WI38 (cell line): ENCODE data around the gene AP1M1.

Experiments used
- H3K4me3 ChIP-seq: 2 replicates; pipeline ENCODE4 v1.5.1; 2011; ENCODE audit warnings: low read depth, mild to moderate bottlenecking, control low read depth, low read length
- TF ChIP-seq, protein P1 (sequence below): IDR thresholded peaks from 2 replicates; pipeline ENCODE4 v1.5.1; 2012; ENCODE audit warnings: low read depth, mild to moderate bottlenecking, control low read depth, low read length

The AP1M1 gene

GRCh38 chr19:16185123-16185767 lies 12.5 kb upstream of the AP1M1 start, which contains the start of gene FAM32A:
FAM32A (plus strand) TSS chr19:16185410; CDS start chr19:16185443, 33 bp downstream.
- H3K4me3 ChIP-seq: peak within 1 kb of the TSS; percentile 96
- TF ChIP-seq, protein P1, sequence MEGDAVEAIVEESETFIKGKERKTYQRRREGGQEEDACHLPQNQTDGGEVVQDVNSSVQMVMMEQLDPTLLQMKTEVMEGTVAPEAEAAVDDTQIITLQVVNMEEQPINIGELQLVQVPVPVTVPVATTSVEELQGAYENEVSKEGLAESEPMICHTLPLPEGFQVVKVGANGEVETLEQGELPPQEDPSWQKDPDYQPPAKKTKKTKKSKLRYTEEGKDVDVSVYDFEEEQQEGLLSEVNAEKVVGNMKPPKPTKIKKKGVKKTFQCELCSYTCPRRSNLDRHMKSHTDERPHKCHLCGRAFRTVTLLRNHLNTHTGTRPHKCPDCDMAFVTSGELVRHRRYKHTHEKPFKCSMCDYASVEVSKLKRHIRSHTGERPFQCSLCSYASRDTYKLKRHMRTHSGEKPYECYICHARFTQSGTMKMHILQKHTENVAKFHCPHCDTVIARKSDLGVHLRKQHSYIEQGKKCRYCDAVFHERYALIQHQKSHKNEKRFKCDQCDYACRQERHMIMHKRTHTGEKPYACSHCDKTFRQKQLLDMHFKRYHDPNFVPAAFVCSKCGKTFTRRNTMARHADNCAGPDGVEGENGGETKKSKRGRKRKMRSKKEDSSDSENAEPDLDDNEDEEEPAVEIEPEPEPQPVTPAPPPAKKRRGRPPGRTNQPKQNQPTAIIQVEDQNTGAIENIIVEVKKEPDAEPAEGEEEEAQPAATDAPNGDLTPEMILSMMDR: no peak

DNA sequence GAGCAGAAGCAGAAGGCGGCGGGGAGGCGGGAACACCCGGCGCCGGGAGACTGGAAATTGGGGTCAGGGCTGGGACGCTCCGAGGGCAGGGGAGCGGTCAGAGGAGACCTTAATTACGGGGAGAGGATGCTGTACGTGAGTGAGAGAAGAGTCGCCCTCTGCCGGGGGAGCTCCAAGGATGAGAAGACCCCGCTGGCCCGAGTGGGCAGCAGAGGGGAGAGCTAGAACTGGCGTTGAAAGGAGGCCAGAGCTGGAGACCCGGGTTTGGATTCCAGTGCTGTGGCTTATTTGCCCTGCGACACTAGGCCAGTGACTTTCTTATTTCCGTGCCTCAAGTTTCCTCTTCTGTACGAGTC lies 12.0 kb upstream of the AP1M1 start:
- TF ChIP-seq, protein P1: peak; percentile 33

GRCh38 chr19:16188521-16188920 lies 9.2 kb upstream of the AP1M1 start:
- TF ChIP-seq, protein P1: no peak
- no peak overlapping the region for H3K4me3 ChIP-seq

More for the DNA sequence above, 12.0 kb upstream of the AP1M1 start:
- peak overlapping the region; percentile 96 for H3K4me3 ChIP-seq

DNA sequence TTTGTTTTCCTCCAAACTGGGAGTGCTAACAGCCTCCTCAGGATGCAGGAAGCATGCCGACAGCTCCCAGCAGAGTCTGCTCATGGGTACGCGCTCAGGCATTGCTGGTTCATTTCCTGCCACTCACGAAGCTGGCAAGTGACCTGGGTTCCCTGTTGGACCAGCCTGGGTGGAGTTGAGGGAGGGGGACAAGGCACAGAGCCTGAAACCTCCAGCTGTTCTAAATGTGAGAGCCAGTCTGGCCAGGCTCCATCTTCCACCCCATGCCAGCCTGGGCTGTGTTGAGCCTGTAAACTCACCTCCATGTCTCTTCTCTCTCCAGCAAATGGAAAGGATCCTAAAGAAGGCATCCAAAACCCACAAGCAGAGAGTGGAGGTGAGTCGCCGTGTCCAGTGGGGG lies 7.5 kb upstream of the AP1M1 start:
- TF ChIP-seq, protein P1: no peak
- H3K4me3 ChIP-seq: no peak overlapping the region

DNA sequence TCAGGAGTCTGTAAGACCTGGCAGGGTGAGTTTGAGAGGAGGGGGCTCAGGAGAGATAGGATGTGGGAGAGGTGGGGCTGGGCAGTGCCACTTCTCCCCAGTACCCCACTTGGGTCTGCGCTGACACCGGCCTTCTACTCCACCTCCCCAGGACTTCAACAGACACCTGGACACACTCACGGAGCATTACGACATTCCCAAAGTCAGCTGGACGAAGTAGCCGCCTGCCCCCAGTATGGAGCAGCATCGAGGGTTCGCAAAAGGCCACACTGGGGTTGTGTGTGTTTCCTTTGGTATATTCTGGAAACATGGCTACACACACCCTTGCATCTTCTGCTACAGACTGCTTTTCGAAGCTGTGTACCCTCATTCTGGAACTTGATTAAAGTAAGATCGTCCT lies 7.0 kb upstream of the AP1M1 start:
- TF ChIP-seq, protein P1: no peak

GRCh38 chr19:16191216-16191908 lies 6.3 kb upstream of the AP1M1 start:
- H3K4me3 ChIP-seq: no peak overlapping the region
- TF ChIP-seq, protein P1: no peak

More for the DNA sequence above, 7.0 kb upstream of the AP1M1 start:
- H3K4me3 ChIP-seq: no peak overlapping the region

- TF ChIP-seq, protein P1: no peak
- no peak overlapping the region for H3K4me3 ChIP-seq
These were observed 4.2 kb upstream of the AP1M1 start for GRCh38 chr19:16193466-16193865.
